ENCODE results near the gene PTTG1.

The PTTG1 gene

DNA sequence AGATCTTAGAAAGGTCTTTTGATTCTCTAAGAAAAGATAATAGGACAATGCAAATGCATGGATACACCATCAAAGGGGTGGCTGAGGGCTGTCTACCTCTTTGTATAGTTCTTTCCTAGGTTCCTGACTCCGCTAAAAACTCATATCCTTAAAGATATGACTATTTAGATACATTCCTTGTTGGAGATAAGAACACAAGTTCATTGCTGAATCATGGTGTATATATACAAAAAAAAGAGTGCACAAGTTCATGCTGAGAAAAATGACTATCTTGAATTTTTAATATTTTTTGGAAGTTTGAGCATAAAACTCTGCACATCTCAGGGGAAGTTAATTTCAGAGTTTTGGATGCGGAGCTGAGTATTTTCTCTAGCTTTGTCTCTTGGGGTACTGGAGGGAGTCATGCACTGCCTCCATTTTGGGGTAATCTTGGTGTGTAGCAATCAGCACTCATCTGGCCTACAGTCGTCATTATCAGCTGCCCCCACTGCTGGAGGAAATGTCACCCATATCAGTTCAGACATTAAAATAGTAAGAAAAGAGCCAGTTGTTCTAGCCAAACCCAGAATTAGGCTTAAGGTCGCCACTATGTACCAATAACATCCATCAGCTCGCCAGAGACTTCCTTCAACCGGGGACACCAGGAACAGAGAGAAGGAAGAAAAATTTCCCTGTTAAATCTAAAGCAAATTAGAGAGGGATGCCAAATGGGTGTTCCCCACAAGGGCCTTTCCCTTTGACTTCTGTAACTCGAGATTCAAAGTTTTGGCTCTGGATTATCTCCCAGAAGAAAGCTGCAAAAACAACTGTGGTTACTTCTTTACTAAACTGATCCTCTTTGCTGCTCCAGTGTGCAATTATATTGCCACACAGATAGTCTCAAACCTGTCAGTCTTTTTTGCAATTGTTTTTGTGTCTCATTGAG, 49.0 kb downstream of the PTTG1 start:
- TF ChIP-seq, protein P1, sequence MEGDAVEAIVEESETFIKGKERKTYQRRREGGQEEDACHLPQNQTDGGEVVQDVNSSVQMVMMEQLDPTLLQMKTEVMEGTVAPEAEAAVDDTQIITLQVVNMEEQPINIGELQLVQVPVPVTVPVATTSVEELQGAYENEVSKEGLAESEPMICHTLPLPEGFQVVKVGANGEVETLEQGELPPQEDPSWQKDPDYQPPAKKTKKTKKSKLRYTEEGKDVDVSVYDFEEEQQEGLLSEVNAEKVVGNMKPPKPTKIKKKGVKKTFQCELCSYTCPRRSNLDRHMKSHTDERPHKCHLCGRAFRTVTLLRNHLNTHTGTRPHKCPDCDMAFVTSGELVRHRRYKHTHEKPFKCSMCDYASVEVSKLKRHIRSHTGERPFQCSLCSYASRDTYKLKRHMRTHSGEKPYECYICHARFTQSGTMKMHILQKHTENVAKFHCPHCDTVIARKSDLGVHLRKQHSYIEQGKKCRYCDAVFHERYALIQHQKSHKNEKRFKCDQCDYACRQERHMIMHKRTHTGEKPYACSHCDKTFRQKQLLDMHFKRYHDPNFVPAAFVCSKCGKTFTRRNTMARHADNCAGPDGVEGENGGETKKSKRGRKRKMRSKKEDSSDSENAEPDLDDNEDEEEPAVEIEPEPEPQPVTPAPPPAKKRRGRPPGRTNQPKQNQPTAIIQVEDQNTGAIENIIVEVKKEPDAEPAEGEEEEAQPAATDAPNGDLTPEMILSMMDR (IDR thresholded peaks at IDR 0.05): no peak

DNA sequence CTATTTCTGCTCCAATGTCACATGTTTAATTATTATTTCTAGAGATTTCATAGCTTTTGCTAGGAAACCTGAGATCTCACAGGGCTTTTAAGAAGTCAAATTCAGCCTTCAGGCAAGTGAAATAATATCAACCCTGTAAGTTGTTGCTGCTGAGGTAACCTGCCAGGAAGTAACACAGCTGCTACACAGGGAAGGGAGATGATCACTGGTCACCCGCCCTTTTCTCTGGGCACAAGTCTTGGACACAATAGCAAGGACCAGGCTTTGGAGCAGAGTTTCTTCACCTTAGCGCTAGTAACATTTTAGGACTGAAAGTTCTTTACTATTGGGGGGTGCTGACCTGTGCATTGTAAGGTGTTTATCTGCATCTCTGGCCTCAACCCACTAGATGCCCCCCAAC, 50.1 kb downstream of the PTTG1 start:
- TF ChIP-seq, protein P1 (IDR thresholded peaks at IDR 0.05): no peak

DNA sequence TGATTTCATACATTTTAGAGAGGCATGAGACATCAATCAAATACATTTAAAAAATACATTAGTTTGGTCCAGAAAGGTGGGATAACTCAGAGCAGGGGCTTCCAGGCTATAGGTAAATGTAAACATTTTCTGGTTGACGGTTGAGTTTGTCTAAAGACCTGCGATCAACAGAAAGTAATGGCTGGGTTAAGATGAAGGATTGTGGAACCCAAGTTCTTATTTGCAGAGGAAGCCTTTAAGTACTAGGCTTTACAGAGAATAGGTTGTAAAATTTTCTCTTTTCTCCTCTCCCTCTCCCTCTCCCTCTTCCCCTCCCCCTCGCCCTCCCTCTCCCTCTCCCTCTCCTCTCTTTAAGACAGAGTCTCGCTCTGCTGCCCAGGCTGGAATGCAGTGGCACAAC, 50.8 kb downstream of the PTTG1 start:
- TF ChIP-seq, protein P1 (IDR thresholded peaks at IDR 0.05): no peak

DNA sequence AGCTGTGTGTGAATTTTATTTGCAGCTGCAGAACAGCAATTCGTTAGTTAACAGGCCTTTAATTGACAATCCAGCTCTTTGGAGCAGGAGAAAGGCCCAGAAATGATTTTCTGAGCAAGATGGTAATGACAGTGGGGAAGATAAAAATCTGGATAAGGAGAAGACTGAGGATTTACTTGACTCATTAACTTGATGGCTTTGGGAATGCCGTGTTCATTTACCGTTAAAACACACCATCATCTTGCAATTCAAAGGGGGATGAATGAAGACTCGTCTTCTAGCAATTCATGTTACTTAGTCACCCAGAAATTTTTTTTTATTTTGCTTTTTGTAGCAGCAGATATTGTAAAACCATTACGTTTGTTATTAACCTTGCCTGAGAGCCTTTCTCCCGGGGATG, 52.0 kb downstream of the PTTG1 start:
- TF ChIP-seq, protein P1 (IDR thresholded peaks at IDR 0.05): no peak

DNA sequence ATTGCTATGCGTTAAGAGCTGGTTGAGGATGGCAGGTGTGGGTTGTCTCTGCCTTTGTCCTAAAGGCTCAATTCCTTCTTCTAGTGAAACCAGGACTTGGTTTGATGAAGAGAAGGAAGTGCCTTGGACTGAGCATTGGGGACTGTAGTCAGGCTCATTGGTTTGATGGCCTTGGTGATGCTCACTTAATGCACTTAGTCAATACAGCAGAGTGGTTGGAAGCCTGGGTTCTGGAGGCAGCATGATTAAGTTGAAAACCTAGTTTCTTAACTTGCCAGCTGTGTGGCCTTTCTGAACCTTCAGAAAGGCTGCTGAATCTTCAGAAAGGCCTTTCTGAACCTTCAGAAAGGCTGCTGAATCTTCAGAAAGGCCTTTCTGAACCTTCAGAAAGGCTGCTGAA, 52.4 kb downstream of the PTTG1 start:
- TF ChIP-seq, protein P1 (IDR thresholded peaks at IDR 0.05): no peak

DNA sequence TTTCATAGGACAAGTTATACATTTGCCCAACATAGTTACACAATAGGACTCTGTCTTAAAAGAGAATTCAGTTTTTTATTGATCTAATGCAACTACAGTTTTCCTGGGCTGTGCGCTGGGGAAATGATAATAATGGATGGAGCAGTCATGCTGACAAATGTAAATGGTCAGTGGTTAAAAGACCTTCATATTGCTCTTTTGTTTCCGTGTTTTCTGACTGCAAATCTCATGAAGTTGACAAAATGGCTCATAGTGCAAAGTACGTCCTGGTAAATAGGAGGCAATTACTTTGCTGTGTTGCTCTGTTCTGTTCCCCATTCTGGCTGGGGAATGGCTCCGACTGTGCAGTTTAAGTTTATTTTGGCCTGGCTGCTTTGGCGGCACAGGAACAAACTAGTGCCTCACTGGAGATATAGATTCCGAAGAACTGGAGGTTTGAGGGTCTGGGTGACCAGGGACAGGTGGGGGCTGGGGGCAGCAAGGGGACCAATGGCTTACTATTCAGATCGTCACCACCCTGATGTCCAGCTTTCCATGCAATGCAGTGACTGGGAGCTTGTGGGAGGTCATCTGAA, 54.3 kb downstream of the PTTG1 start:
- TF ChIP-seq, protein P1 (IDR thresholded peaks at IDR 0.05): no peak

DNA sequence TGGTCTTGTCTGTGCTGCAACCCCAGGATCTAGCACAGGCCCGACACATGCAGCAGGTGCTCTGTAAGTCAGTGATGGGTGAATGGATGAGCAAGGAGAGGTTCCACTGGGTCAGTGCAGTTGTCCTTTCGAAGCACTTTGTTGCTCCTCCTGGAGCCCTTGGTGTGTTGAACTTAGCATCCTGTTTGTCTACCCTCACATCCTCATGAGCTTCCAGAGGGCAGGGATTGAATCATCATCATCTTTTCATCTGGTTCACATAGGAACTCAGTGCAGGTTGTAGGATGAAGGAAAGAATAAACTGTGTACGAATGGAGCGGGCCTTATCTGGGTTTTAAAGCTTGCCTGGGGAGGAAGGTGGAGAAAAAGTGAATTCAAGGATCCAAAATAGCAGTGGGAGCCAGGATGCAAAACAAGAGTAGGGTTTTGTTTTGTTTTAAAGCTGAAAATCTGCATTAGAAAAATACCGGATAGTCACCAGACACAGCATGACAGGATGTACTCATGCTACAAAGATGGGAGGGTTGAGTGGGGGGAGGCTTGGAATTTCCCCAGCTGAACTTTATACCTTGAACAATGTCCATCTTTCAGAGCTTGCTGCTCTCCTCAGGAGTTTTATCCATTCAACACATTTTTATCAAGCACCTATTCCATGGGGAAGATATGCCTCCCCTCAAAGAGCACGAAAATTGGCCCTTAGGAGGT, 55.8 kb downstream of the PTTG1 start:
- TF ChIP-seq, protein P1 (IDR thresholded peaks at IDR 0.05): no peak

All from LNCAP (cell line).